HG03442 (cell line): ENCODE results near the gene LFNG.
A peak's percentile ranks its signal among the peaks of the same experiment; 100 is the strongest.
"Not testable (repeated sequence)": the region's sequence is repeated elsewhere in the genome, so short reads cannot be mapped to it uniquely, and the experiment has no call there.

Experiments used
- ATAC-seq: cut with Tn5 transposase; IDR thresholded peaks from one replicate; pipeline ENCODE4 v1.9.1; 2021; ENCODE audit warnings: mild to moderate bottlenecking, moderate library complexity; ENCODE audit not compliant: unreplicated experiment

LFNG gene

GRCh38 chr7:2527505-2528467 lies 8.2 kb downstream of the LFNG start:
- no peak for ATAC-seq

- ATAC-seq = no peak
Observed at GRCh38 chr7:2528481-2529095, 9.0 kb downstream of the LFNG start.

- peak; percentile 31 for ATAC-seq
Observed at GRCh38 chr7:2529161-2530070, 9.8 kb downstream of the LFNG start.

GRCh38 chr7:2530071-2530987 lies 10.8 kb downstream of the LFNG start:
- ATAC-seq = peak; percentile 36

- ATAC-seq = not testable (repeated sequence)
Observed at GRCh38 chr7:2530994-2531795, 11.6 kb downstream of the LFNG start.

GRCh38 chr7:2531796-2532110 lies 12.2 kb downstream of the LFNG start:
- not testable (repeated sequence) for ATAC-seq

- ATAC-seq = not testable (repeated sequence)
Observed at GRCh38 chr7:2532199-2532772, 12.7 kb downstream of the LFNG start.

- ATAC-seq = not testable (repeated sequence)
Observed at GRCh38 chr7:2532816-2533215, 13.2 kb downstream of the LFNG start.

GRCh38 chr7:2533566-2533965 lies 14.0 kb downstream of the LFNG start:
- not testable (repeated sequence) for ATAC-seq

- ATAC-seq = not testable (repeated sequence)
Observed at GRCh38 chr7:2534214-2534613, 14.6 kb downstream of the LFNG start.

- not testable (repeated sequence) for ATAC-seq
Observed at GRCh38 chr7:2535872-2536627, 16.5 kb downstream of the LFNG start.

GRCh38 chr7:2537981-2538851 lies 18.6 kb downstream of the LFNG start:
- ATAC-seq = no peak

GRCh38 chr7:2539031-2539911 lies 19.7 kb downstream of the LFNG start:
- no peak for ATAC-seq

GRCh38 chr7:2540133-2540532 lies 20.6 kb downstream of the LFNG start:
- ATAC-seq = no peak

GRCh38 chr7:2540641-2541051 lies 21.1 kb downstream of the LFNG start:
- no peak for ATAC-seq

- ATAC-seq = no peak
Observed at GRCh38 chr7:2541291-2542010, 21.9 kb downstream of the LFNG start.
